H1 (cell line): ENCODE data around the gene PRRG2. TPM values are rescaled to one million over a fixed set of nuclear protein-coding genes. Genes with fewer than 3 reads are reported as not detected.

ENCODE experiments used
- CTCF ChIA-PET: fragments of 300-600 bp; sonication (Branson Sonifier 250); formaldehyde crosslinking; loops from one replicate; lab custom pipeline; 2021; ENCODE audit not compliant: partially characterized antibody; lab: Charles Lee
- POLR2A ChIA-PET: fragments of 300-600 bp; sonication (Branson Sonifier 250); formaldehyde crosslinking; loops from one replicate; lab custom pipeline; 2021; ENCODE audit warnings: inconsistent platforms; ENCODE audit not compliant: partially characterized antibody; lab: Charles Lee
- DNase-seq, 2 experiments: peaks; one replicate each; pipeline versions ENCODE4 v3.0.0 to v3.0.0-alpha.2; 2010 to 2022; ENCODE audit warnings: low spot score in 2 of 2, low read depth in 1 of 2, mixed read lengths in 1 of 2
- FAIRE-seq: peaks from 2 replicates; lab custom pipeline; 2011; peaks lifted over from hg19 to GRCh38; lab: Jason Lieb, UNC
- H2AFZ ChIP-seq: 2 replicates; pipeline ENCODE4 v1.8.1; 2012; ENCODE audit warnings: low read length, inconsistent platforms
- H2AK5ac ChIP-seq: 2 replicates; pipeline ENCODE4 v1.6.1; 2013; ENCODE audit warnings: low read depth, low read length
- H2BK120ac ChIP-seq: replicated peaks from 2 replicates; pipeline ENCODE3; 2013; ENCODE audit warnings: low read depth, low read length, inconsistent platforms
- H2BK12ac ChIP-seq: 2 replicates; pipeline ENCODE4 v1.6.1; 2013; ENCODE audit warnings: low read depth, low read length
- H2BK15ac ChIP-seq: 2 replicates; pipeline ENCODE4 v1.6.1; 2013; ENCODE audit warnings: low read length
- H2BK20ac ChIP-seq: 2 replicates; pipeline ENCODE4 v1.6.1; 2013; ENCODE audit warnings: low read length
- H2BK5ac ChIP-seq: 2 replicates; pipeline ENCODE4 v1.6.1; 2013; ENCODE audit warnings: low read depth, low read length
- H3K14ac ChIP-seq: 2 replicates; pipeline ENCODE4 v1.6.1; 2013; ENCODE audit warnings: inconsistent platforms; ENCODE audit not compliant: insufficient read length
- H3K18ac ChIP-seq: 2 replicates; pipeline ENCODE4 v1.6.1; 2013; ENCODE audit warnings: low read length; ENCODE audit errors: extremely low read depth
- H3K23ac ChIP-seq: 2 replicates; pipeline ENCODE4 v1.6.1; 2013; ENCODE audit warnings: inconsistent platforms; ENCODE audit not compliant: insufficient read length
- H3K23me2 ChIP-seq: 2 replicates; pipeline ENCODE4 v1.6.1; 2013; ENCODE audit warnings: low read depth, low read length
- H3K27ac ChIP-seq: 2 replicates; pipeline ENCODE4 v1.6.1; 2011; ENCODE audit warnings: low read depth, low read length, inconsistent platforms
- H3K27me3 ChIP-seq, 4 experiments: replicated peaks in 1 of 4; 1 replicate in 1 of 4; 2 replicates in 3 of 4; pipeline versions ENCODE4 v1.6.1 to v1.8.1; 2011 to 2013; ENCODE audit warnings: low read length in 3 of 4, mild to moderate bottlenecking in 3 of 4, inconsistent platforms in 2 of 4, mixed read lengths in 2 of 4, moderate library complexity in 1 of 4; ENCODE audit not compliant: control insufficient read depth in 3 of 4, insufficient read depth in 3 of 4; ENCODE audit errors: extremely low read depth in 1 of 4
- H3K36me3 ChIP-seq, 4 experiments: 2 replicates each; pipeline versions ENCODE4 v1.6.1 to v1.8.1; 2011 to 2013; ENCODE audit warnings: mild to moderate bottlenecking in 4 of 4, low read length in 3 of 4, moderate library complexity in 2 of 4, control low read depth in 1 of 4, inconsistent platforms in 1 of 4; ENCODE audit not compliant: insufficient read depth in 4 of 4, control insufficient read depth in 2 of 4
- H3K4ac ChIP-seq: replicated peaks from 2 replicates; pipeline ENCODE3; 2013; ENCODE audit warnings: low read length, low read depth, mixed read lengths, inconsistent platforms; ENCODE audit not compliant: insufficient read length
- H3K4me1 ChIP-seq, 4 experiments: replicated peaks in 1 of 4; 1 replicate in 1 of 4; 2 replicates in 3 of 4; pipeline versions ENCODE4 v1.6.1 to v1.8.1; 2011 to 2013; ENCODE audit warnings: low read length in 3 of 4, inconsistent platforms in 2 of 4, mixed read lengths in 1 of 4; ENCODE audit not compliant: insufficient read depth in 4 of 4, control insufficient read depth in 3 of 4
- H3K4me2 ChIP-seq, 2 experiments: 2 replicates each; pipeline versions ENCODE4 v1.6.1 to v1.8.1; 2011 to 2013; ENCODE audit warnings: low read depth in 2 of 2, low read length in 2 of 2, control low read depth in 1 of 2, inconsistent platforms in 1 of 2, mild to moderate bottlenecking in 1 of 2; ENCODE audit not compliant: insufficient read depth in 1 of 2
- H3K4me3 ChIP-seq, 4 experiments: fragments of 200-600, 300-600 bp in 1 of 4; sonication (generic), shearing (Covaris generic), sonication (Bioruptor Twin) in 1 of 4; 2 replicates each; pipeline versions ENCODE4 v1.5.1 to v1.8.1; 2011 to 2016; ENCODE audit warnings: low read length in 4 of 4, low read depth in 3 of 4, control low read depth in 2 of 4, inconsistent platforms in 2 of 4, mild to moderate bottlenecking in 2 of 4, mixed read lengths in 1 of 4, moderate library complexity in 1 of 4; ENCODE audit not compliant: insufficient read depth in 2 of 4; ENCODE audit errors: extremely low read depth in 1 of 4
- H3K56ac ChIP-seq: replicated peaks from 2 replicates; pipeline ENCODE3; 2013; ENCODE audit warnings: low read depth, mild to moderate bottlenecking, mixed read lengths, low read length, inconsistent platforms; ENCODE audit not compliant: insufficient read length
- H3K79me1 ChIP-seq: 2 replicates; pipeline ENCODE4 v1.6.1; 2013; ENCODE audit warnings: low read depth, low read length, control low read depth
- H3K79me2 ChIP-seq, 2 experiments: 2 replicates each; pipeline versions ENCODE4 v1.6.1 to v1.8.1; 2012 to 2013; ENCODE audit warnings: low read length in 2 of 2, mild to moderate bottlenecking in 2 of 2, inconsistent platforms in 1 of 2; ENCODE audit not compliant: insufficient read depth in 2 of 2, control insufficient read depth in 1 of 2
- H3K9ac ChIP-seq, 4 experiments: replicated peaks in 1 of 4; 1 replicate in 1 of 4; 2 replicates in 3 of 4; pipeline versions ENCODE4 v1.6.1 to v1.8.1; 2011 to 2013; ENCODE audit warnings: low read depth in 3 of 4, low read length in 3 of 4, control low read depth in 2 of 4, mild to moderate bottlenecking in 2 of 4, moderate library complexity in 2 of 4, inconsistent platforms in 1 of 4; ENCODE audit errors: extremely low read depth in 1 of 4
- H3K9me3 ChIP-seq, 2 experiments: 2 replicates each; pipeline versions ENCODE4 v1.6.1 to v1.8.1; 2012 to 2013; ENCODE audit warnings: mild to moderate bottlenecking in 2 of 2, moderate library complexity in 2 of 2, control low read depth in 1 of 2, inconsistent platforms in 1 of 2, low read depth in 1 of 2, low read length in 1 of 2, mixed read lengths in 1 of 2; ENCODE audit not compliant: insufficient read depth in 2 of 2
- H4K20me1 ChIP-seq, 2 experiments: replicated peaks in 1 of 2; 2 replicates each; pipeline versions ENCODE3 to v1.8.1; 2011 to 2013; ENCODE audit warnings: inconsistent platforms in 2 of 2, low read length in 2 of 2, mild to moderate bottlenecking in 1 of 2; ENCODE audit not compliant: insufficient read depth in 2 of 2, control insufficient read depth in 1 of 2
- H4K5ac ChIP-seq: 2 replicates; pipeline ENCODE4 v1.6.1; 2013; ENCODE audit warnings: low read length, low read depth, mixed read lengths, inconsistent platforms; ENCODE audit not compliant: insufficient read length
- H4K8ac ChIP-seq: 2 replicates; pipeline ENCODE4 v1.8.0; 2013; ENCODE audit warnings: mild to moderate bottlenecking, moderate library complexity, low read length, inconsistent platforms; ENCODE audit not compliant: insufficient read depth; ENCODE audit errors: extremely low read depth
- H4K91ac ChIP-seq: replicated peaks from 2 replicates; pipeline ENCODE3; 2013; ENCODE audit warnings: low read length, mixed read lengths, inconsistent platforms; ENCODE audit not compliant: insufficient read length
- CHD2 ChIP-seq: IDR thresholded peaks from 2 replicates; pipeline ENCODE4 v1.6.1; 2012; ENCODE audit warnings: low read length, improper control_type of control experiment
- EP300 ChIP-seq, 2 experiments: IDR thresholded peaks; 1 replicate in 1 of 2; 2 replicates in 1 of 2; pipeline ENCODE4 v1.6.1; 2011 to 2012; ENCODE audit warnings: low read depth in 2 of 2, low read length in 2 of 2, mild to moderate bottlenecking in 2 of 2, borderline replicate concordance in 1 of 2, inconsistent platforms in 1 of 2, moderate library complexity in 1 of 2
- PHF8 ChIP-seq: fragments of 200-600 bp; sonication (generic); conservative IDR thresholded peaks from 2 replicates; pipeline ENCODE4 v1.7.1; 2012; ENCODE audit warnings: low read depth, mild to moderate bottlenecking, inconsistent platforms, low read length, moderate library complexity
- POLR2A ChIP-seq, 2 experiments: IDR thresholded peaks; 1 replicate in 1 of 2; 2 replicates in 1 of 2; pipeline ENCODE4 v1.6.1; 2011; ENCODE audit warnings: low read depth in 2 of 2, low read length in 2 of 2, mild to moderate bottlenecking in 2 of 2; ENCODE audit errors: control extremely low read depth in 1 of 2
- POU5F1 ChIP-seq: IDR thresholded peaks from 2 replicates; pipeline ENCODE4 v1.6.1; 2011; ENCODE audit warnings: low read depth, mild to moderate bottlenecking, low read length, moderate library complexity
- RAD21 ChIP-seq, 2 experiments: IDR thresholded peaks in 1 of 2; conservative IDR thresholded peaks in 1 of 2; 2 replicates each; pipeline ENCODE4 v1.6.1; 2011; ENCODE audit warnings: low read depth in 2 of 2, low read length in 2 of 2, improper control_type of control experiment in 1 of 2, inconsistent platforms in 1 of 2, mild to moderate bottlenecking in 1 of 2, moderate library complexity in 1 of 2
- SAP30 ChIP-seq: fragments of 300-600 bp; sonication (generic); IDR thresholded peaks from 2 replicates; pipeline ENCODE4 v1.7.1; 2012; ENCODE audit warnings: low read length, moderate library complexity, mild to moderate bottlenecking, inconsistent platforms; ENCODE audit not compliant: insufficient read depth, insufficient replicate concordance
- SP4 ChIP-seq: IDR thresholded peaks from 2 replicates; pipeline ENCODE4 v1.6.1; 2012; ENCODE audit warnings: low read length, inconsistent platforms
- TCF12 ChIP-seq: IDR thresholded peaks from 2 replicates; pipeline ENCODE4 v1.6.1; 2011; ENCODE audit warnings: low read depth, mild to moderate bottlenecking, low read length
- USF2 ChIP-seq: IDR thresholded peaks from 2 replicates; pipeline ENCODE4 v1.6.1; 2011; ENCODE audit warnings: low read length, improper control_type of control experiment
- YY1 ChIP-seq: IDR thresholded peaks from 2 replicates; pipeline ENCODE4 v1.6.1; 2011; ENCODE audit warnings: low read depth, mild to moderate bottlenecking, low read length
- WGBS, 2 experiments: shearing (Covaris generic) in 1 of 2; methylation state at CpG; one replicate each; pipeline versions ENCODE4 v1.1.6 to v1.1.7; 2013 to 2015; ENCODE audit warnings: low lambda C conversion rate in 2 of 2, mixed read lengths in 2 of 2, inconsistent platforms in 1 of 2, low coverage in 1 of 2, missing lambda C conversion rate in 1 of 2; ENCODE audit not compliant: insufficient replicate concordance in 2 of 2, insufficient coverage in 1 of 2, insufficient read length in 1 of 2; ENCODE audit errors: extremely low coverage in 1 of 2, missing lambda C conversion rate in 1 of 2; 5-methylcytosine and 5-hydroxymethylcytosine counted together
- polyA plus RNA-seq, 7 experiments: library from polyadenylated mRNA; depleted of rRNA in 3 of 7; stranded (reverse) in 5 of 7; unstranded in 2 of 7; fragments of >200 nt in 5 of 7; fragments of 200-250 nt in 2 of 7; gene quantifications; 1 replicate in 5 of 7; 2 replicates in 1 of 7; 4 replicates in 1 of 7; pipeline versions ENCODE4 v1.2.1 to v1.2.3, GENCODE V29; 2011 to 2013; ENCODE audit warnings: missing spikeins in 2 of 7, mixed read lengths in 2 of 7
- total RNA-seq: library from RNA; stranded (reverse); fragmentation: NEBNext Ultra II Directional; extraction: Animal tissue kit (Norgen Biotek cat#: 25700); gene quantifications from 2 replicates; pipeline ENCODE4 v1.2.1, GENCODE V29; 2021

The PRRG2 gene
- total and polyA plus RNA-seq, 2 of the 8 experiments (the other 6 are each of a cell fraction or from before 2014, with no cell fraction given), result 4.1 to 5.6 TPM

GRCh38 chr19:49585023-49585422 is 3.9 kb downstream of the PRRG2 start:
- peaks cover 1 to 2% of the 10 kb centered on the region in 2 experiments; a peak in 3 of 4 replicates for H3K79me2 ChIP-seq
- no peak overlapping the region for H3K18ac ChIP-seq
- H2BK120ac ChIP-seq, result no peak overlapping the region
- H3K4me1 ChIP-seq, result peaks cover 3 to 23% (median 9%) of the 10 kb centered on the region in 4 experiments
- H3K14ac ChIP-seq, result no peak overlapping the region
- POLR2A ChIA-PET, result interaction anchor here (0.7 to 37.8 kb wide), 8 partner anchors 9 to 97 kb away, joined by 3 to 840 read pairs (median 4); partner anchors contain the start of genes RPS11, RRAS and SCAF1
- no peaks in the 10 kb centered on the region for H4K20me1 ChIP-seq
- no peak overlapping the region for H3K4ac ChIP-seq
- WGBS, 2 experiments, result 76% methylated on average over 5 of the region's 8 CpGs; no CpG with 5 or more reads in 1 of the 2 experiments
- peak overlapping the region; percentile 60; the same call in 1 of the 2 replicates for H3K27ac ChIP-seq
- no peak overlapping the region for H2BK15ac ChIP-seq
- H4K8ac ChIP-seq, result peak overlapping the region; percentile 9; the same call in 1 of the 2 replicates
- H2BK5ac ChIP-seq, result no peak overlapping the region
- CTCF ChIA-PET, result interaction anchor here (2.6 kb wide), 1 partner anchor 15 kb away, joined by 13 read pairs; no protein-coding TSS in a partner anchor
- no peaks in the 10 kb centered on the region for H3K79me1 ChIP-seq
- no peak for FAIRE-seq
- H3K36me3 ChIP-seq, result no peaks in the 10 kb centered on the region
- DNase-seq, result peak in 1 of 2 experiments; percentile 81
- no peak overlapping the region for H3K4me3 ChIP-seq
- no peaks in the 10 kb centered on the region for H3K9me3 ChIP-seq
- peak overlapping the region in 1 of 4 experiments; percentile 8; a peak in 1 of 7 replicates for H3K9ac ChIP-seq
- H4K5ac ChIP-seq, result no peak overlapping the region
- no peak overlapping the region for H3K56ac ChIP-seq
- H3K4me2 ChIP-seq, result peak overlapping the region in 1 of 2 experiments; percentile 23; a peak in 1 of 4 replicates
- H3K23ac ChIP-seq, result no peak overlapping the region
- no peak overlapping the region for H2BK12ac ChIP-seq
- no peak overlapping the region for H4K91ac ChIP-seq
- H2AK5ac ChIP-seq, result no peak overlapping the region
- no peak overlapping the region for H2AFZ ChIP-seq
- no peaks in the 10 kb centered on the region for H3K27me3 ChIP-seq
- no peak overlapping the region for H2BK20ac ChIP-seq
- peaks cover 2% of the 10 kb centered on the region; the same call in 1 of the 2 replicates for H3K23me2 ChIP-seq
- TF ChIP-seq PHF8 (no peak), YY1 (0 out of 2 replicates have a peak, but pooled peaks have one; percentile 5), POU5F1 (no peak), EP300 (IDR thresholded peaks at IDR 0.05; ENCODE audit: borderline replicate concordance in 1 of 2, low read depth in 2 of 2, low read length in 2 of 2) (0 out of 3 replicates have a peak, but pooled peaks of 1 of the 2 experiments have one; percentile 5), TCF12 (0 out of 2 replicates have a peak, but pooled peaks have one; percentile 20), USF2 (no peak), CHD2 (0 out of 2 replicates have a peak, but pooled peaks have one; percentile 10), SP4 (no peak), SAP30 (peak; percentile 58), RAD21 (IDR thresholded peaks at IDR 0.05 in 1 of 2, conservative IDR thresholded peaks at IDR 0.05 in 1 of 2; ENCODE audit: low read depth in 2 of 2, low read length in 2 of 2) (no peak), POLR2A (IDR thresholded peaks at IDR 0.05; ENCODE audit: control extremely low read depth in 1 of 2, low read depth in 2 of 2, low read length in 2 of 2) (no peak)
